PFSK-1 (cell line): ENCODE data around the gene NME9.

ENCODE experiments used
- FOXP2 ChIP-seq: optimal IDR thresholded peaks from 2 replicates; pipeline ENCODE3; 2011; ENCODE audit warnings: borderline replicate concordance, control low read depth, inconsistent platforms; ENCODE audit not compliant: insufficient read depth; ENCODE audit errors: extremely low read length, extremely low read depth
- POLR2AphosphoS5 ChIP-seq: IDR thresholded peaks from 2 replicates; pipeline ENCODE4 v1.6.1; 2012; ENCODE audit warnings: low read depth, mild to moderate bottlenecking, control low read depth, low read length, moderate library complexity
- REST ChIP-seq, 2 experiments: IDR thresholded peaks; 2 replicates each; pipeline versions ENCODE4 v1.6.1 to v1.8.0; 2011 to 2012; ENCODE audit warnings: low read depth in 2 of 2, low read length in 2 of 2, control low read depth in 1 of 2, inconsistent platforms in 1 of 2, mild to moderate bottlenecking in 1 of 2, moderate library complexity in 1 of 2; ENCODE audit not compliant: insufficient read depth in 1 of 2
- SIN3A ChIP-seq: IDR thresholded peaks from 2 replicates; pipeline ENCODE4 v1.6.1; 2012; ENCODE audit warnings: mild to moderate bottlenecking, low read length, moderate library complexity, borderline replicate concordance; ENCODE audit not compliant: insufficient read depth
- TAF1 ChIP-seq: IDR thresholded peaks from 2 replicates; pipeline ENCODE4 v1.6.1; 2012; ENCODE audit warnings: low read length, control low read depth, borderline replicate concordance; ENCODE audit not compliant: insufficient read depth

DNA sequence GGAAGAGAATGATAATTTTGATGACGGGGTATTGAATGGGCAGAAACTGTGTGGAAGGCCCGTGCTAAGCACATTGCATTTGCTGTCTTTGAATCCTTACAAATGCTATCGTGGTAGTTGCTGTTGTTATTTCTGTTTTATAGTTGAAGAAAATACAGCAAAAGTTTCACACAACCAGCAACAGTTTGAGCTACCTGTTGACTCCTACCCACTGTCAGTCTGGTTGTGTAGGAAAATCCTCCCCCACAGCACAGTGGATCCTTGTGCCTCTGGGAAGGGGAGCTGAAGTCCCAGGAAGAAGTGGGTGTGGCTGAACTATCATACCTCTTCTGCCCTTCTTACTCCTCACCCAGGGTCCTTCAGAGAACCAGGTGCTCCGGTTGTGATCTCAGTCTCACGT, 48.2 kb upstream of the NME9 start:
- no peak for TF ChIP-seq REST (IDR thresholded peaks at IDR 0.05; ENCODE audit: insufficient read depth in 1 of 2, low read depth in 2 of 2, low read length in 2 of 2)
- TF ChIP-seq POLR2AphosphoS5, result no peak
- TF ChIP-seq TAF1, result no peak
- no peak for TF ChIP-seq SIN3A
- TF ChIP-seq FOXP2, result no peak
